ENCODE results near the gene TPSG1.

The TPSG1 gene

GRCh38 chr16:1224558-1224957 lies 510 bp downstream of the TPSG1 start:
- DNase-seq (ENCODE audit: extremely low read depth, low read depth), result no peak
- TF ChIP-seq CTCF (IDR thresholded peaks at IDR 0.05; ENCODE audit: low read depth, low read length, missing control alignments), result no peak
- H3K4me3 ChIP-seq (replicated peaks; ENCODE audit: low read depth, low read length), result no peak overlapping the region

- TF ChIP-seq CTCF (IDR thresholded peaks at IDR 0.05; ENCODE audit: low read depth, low read length, missing control alignments), result no peak
- H3K4me3 ChIP-seq (replicated peaks; ENCODE audit: low read depth, low read length), result no peak overlapping the region
- DNase-seq (ENCODE audit: extremely low read depth, low read depth), result no peak
Measured at GRCh38 chr16:1223355-1224214, 1.5 kb downstream of the TPSG1 start.

- no peak overlapping the region for H3K4me3 ChIP-seq (replicated peaks; ENCODE audit: low read depth, low read length)
- no peak for TF ChIP-seq CTCF (IDR thresholded peaks at IDR 0.05; ENCODE audit: low read depth, low read length, missing control alignments)
- DNase-seq (ENCODE audit: extremely low read depth, low read depth), result no peak
Measured at GRCh38 chr16:1222553-1223354, 2.3 kb downstream of the TPSG1 start.

GRCh38 chr16:1221628-1222552 lies 3.2 kb downstream of the TPSG1 start:
- H3K4me3 ChIP-seq (replicated peaks; ENCODE audit: low read depth, low read length), result no peak overlapping the region
- DNase-seq (ENCODE audit: extremely low read depth, low read depth), result no peak
- no peak for TF ChIP-seq CTCF (IDR thresholded peaks at IDR 0.05; ENCODE audit: low read depth, low read length, missing control alignments)

- DNase-seq (ENCODE audit: extremely low read depth, low read depth), result no peak
- no peak for TF ChIP-seq CTCF (IDR thresholded peaks at IDR 0.05; ENCODE audit: low read depth, low read length, missing control alignments)
- H3K4me3 ChIP-seq (replicated peaks; ENCODE audit: low read depth, low read length), result no peak overlapping the region
Measured at GRCh38 chr16:1220841-1221627, 4.0 kb downstream of the TPSG1 start.
